ENCODE results near the gene HPSE2. TPM values are rescaled to one million over a fixed set of nuclear protein-coding genes. Genes with fewer than 3 reads are reported as not detected.

HPSE2 gene
- total RNA-seq, 1 donor: not detected

- TF ChIP-seq, protein P1, sequence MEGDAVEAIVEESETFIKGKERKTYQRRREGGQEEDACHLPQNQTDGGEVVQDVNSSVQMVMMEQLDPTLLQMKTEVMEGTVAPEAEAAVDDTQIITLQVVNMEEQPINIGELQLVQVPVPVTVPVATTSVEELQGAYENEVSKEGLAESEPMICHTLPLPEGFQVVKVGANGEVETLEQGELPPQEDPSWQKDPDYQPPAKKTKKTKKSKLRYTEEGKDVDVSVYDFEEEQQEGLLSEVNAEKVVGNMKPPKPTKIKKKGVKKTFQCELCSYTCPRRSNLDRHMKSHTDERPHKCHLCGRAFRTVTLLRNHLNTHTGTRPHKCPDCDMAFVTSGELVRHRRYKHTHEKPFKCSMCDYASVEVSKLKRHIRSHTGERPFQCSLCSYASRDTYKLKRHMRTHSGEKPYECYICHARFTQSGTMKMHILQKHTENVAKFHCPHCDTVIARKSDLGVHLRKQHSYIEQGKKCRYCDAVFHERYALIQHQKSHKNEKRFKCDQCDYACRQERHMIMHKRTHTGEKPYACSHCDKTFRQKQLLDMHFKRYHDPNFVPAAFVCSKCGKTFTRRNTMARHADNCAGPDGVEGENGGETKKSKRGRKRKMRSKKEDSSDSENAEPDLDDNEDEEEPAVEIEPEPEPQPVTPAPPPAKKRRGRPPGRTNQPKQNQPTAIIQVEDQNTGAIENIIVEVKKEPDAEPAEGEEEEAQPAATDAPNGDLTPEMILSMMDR (IDR thresholded peaks at IDR 0.05; ENCODE audit: insufficient read depth, low read length): no peak
- DNase-seq (ENCODE audit: low read depth): no peak
Measured at GRCh38 chr10:98528805-98529183, 706.9 kb downstream of the HPSE2 start.

DNA sequence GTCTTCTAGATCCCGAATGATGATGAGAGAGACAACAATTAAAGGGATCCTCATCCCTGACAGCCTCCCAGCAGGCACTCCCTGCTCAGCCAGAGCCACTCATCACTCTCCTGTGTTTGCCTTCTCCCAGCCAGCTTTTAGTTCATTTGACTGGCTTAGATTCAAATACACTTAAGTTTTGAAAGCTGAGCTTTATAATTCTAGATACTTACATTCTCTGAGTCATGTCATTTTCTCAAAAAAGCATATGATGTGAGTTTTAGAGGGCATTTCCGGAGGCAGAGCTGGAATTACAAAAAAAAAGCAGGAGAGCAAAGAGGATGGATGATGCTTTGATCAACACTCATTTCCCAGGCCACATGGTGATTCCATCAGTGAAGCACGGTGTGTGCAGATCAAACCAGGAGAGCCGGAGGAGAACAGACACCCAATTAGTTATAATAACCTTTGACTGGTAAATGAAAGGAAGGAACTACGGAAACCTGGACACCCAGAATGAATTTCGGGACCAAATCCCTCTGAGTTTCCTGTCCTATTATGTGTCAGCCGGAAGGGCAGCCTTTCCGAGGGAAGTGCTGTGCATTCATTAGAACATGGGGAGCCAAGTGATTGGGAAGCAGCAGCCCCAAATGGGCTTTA, 707.4 kb downstream of the HPSE2 start:
- TF ChIP-seq, protein P1 (IDR thresholded peaks at IDR 0.05; ENCODE audit: insufficient read depth, low read length): no peak
- no peak overlapping the region for H3K4me3 ChIP-seq (ENCODE audit: low read depth, low read length)
- DNase-seq (ENCODE audit: low read depth): no peak

More at GRCh38 chr10:98528805-98529183, 706.9 kb downstream of the HPSE2 start:
- H3K4me3 ChIP-seq (ENCODE audit: low read depth, low read length): no peak overlapping the region

DNA sequence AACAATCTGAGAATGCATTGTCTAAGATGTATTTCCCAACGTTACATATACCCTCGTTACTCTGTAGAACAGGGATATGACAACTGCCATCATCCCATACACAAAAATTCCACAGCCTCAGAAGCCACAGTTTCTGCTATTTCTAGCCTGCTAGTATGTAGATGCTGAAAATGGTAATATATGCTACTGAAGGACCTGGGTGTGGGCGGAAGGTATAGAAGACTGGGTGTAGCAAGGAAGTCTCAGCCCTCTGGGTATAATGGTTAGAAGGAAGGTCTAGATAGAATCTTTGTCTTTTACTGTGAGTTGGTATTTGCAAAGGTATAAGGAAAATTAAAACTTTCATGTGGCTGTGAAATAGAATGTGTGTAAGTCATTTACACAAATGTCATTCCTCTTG, 709.7 kb downstream of the HPSE2 start:
- H3K4me3 ChIP-seq (ENCODE audit: low read depth, low read length): no peak overlapping the region
- no peak for DNase-seq (ENCODE audit: low read depth)
- TF ChIP-seq, protein P1 (IDR thresholded peaks at IDR 0.05; ENCODE audit: insufficient read depth, low read length): no peak

DNA sequence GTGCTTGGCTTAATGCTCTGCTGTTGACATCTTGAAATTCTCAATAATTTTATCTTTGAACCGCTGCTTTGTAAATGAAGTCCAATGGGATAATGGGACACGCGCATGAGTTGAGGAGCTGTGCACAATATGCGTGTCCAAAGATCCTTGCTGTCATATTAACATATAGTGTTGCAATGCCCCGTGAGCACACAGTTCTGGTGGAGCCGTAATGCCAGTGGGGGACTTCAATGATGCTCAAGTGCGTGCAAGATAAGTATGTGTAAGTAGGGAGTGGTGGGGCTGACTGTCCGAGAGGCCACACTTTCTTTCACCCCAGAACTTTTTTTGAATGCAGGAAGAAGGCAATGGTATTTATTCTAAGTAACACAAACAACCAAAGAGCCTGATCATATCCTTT, 711.5 kb downstream of the HPSE2 start:
- no peak for DNase-seq (ENCODE audit: low read depth)
- no peak overlapping the region for H3K4me3 ChIP-seq (ENCODE audit: low read depth, low read length)
- TF ChIP-seq, protein P1 (IDR thresholded peaks at IDR 0.05; ENCODE audit: insufficient read depth, low read length): no peak

GRCh38 chr10:98519841-98520240, 715.8 kb downstream of the HPSE2 start:
- H3K4me3 ChIP-seq (ENCODE audit: low read depth, low read length): no peak overlapping the region
- no peak for DNase-seq (ENCODE audit: low read depth)
- TF ChIP-seq, protein P1 (IDR thresholded peaks at IDR 0.05; ENCODE audit: insufficient read depth, low read length): no peak

DNA sequence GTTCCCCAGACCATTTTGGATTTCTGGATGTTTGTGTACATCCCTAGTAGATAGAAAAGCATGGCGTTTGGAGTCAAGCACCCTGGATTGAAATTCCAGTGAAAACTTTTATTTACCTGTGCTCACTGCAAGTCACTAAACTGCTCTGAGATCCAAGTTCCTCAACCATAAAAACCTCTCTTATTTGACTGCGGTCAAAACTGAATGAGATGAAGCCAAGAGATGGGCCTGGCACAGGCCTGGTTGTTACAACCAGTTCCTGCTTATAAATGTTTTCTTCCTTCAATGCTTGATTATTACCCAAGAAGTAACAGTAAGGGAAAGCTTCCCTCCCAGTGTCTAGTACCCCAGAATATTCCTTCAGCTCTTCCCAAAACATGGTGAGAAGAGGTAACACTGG, 718.0 kb downstream of the HPSE2 start:
- no peak overlapping the region for H3K4me3 ChIP-seq (ENCODE audit: low read depth, low read length)
- TF ChIP-seq, protein P1 (IDR thresholded peaks at IDR 0.05; ENCODE audit: insufficient read depth, low read length): no peak
- no peak for DNase-seq (ENCODE audit: low read depth)

GRCh38 chr10:98516352-98516751, 719.3 kb downstream of the HPSE2 start:
- no peak for DNase-seq (ENCODE audit: low read depth)
- TF ChIP-seq, protein P1 (IDR thresholded peaks at IDR 0.05; ENCODE audit: insufficient read depth, low read length): no peak
- H3K4me3 ChIP-seq (ENCODE audit: low read depth, low read length): no peak overlapping the region
